Right cardiac atrium (tissue), 5 donors: ENCODE data around the gene ABLIM2. TPM values are rescaled to one million over a fixed set of nuclear protein-coding genes. Genes with fewer than 3 reads are reported as not detected.

Experiments
- ATAC-seq, 2 donors: fragments of 200-7000 bp; cut with Tn5 transposase; one replicate each; pipeline versions ENCODE4 v1.8.0 to v1.9.1; 2020; ENCODE audit warnings: moderate library complexity in 2 of 2, mild to moderate bottlenecking in 1 of 2
- DNase-seq, 3 donors: peaks; one replicate each; pipeline ENCODE4 v3.0.0-alpha.2; 2020
- H3K27ac ChIP-seq: one replicate; pipeline ENCODE4 v1.5.1; 2013; ENCODE audit warnings: mild to moderate bottlenecking, low read length, control low read depth, moderate library complexity
- H3K27me3 ChIP-seq: one replicate; pipeline ENCODE4 v1.6.1; 2013; ENCODE audit not compliant: control insufficient read depth, insufficient read depth
- H3K4me1 ChIP-seq: one replicate; pipeline ENCODE4 v1.6.1; 2013; ENCODE audit warnings: low read length; ENCODE audit not compliant: control insufficient read depth, insufficient read depth
- H3K4me3 ChIP-seq: one replicate; pipeline ENCODE4 v1.5.1; 2013; ENCODE audit warnings: low read length, control low read depth
- H3K9me3 ChIP-seq: one replicate; pipeline ENCODE4 v1.6.1; 2013; ENCODE audit warnings: low read length; ENCODE audit not compliant: control insufficient read depth
- WGBS: extraction: QIAGEN DNeasy Blood & Tissue Kit; methylation state at CpG from one replicate; pipeline ENCODE4 v1.1.7; 2013; 5-methylcytosine and 5-hydroxymethylcytosine counted together
- intact Hi-C, 4 donors: fragments of 100-400 bp; cut with DNase I; formaldehyde crosslinking; loops; one replicate each; pipeline versions ENCODE4 v1.11.0 to v1.14.0; 2022 to 2023
- polyA plus RNA-seq: library from polyadenylated mRNA; stranded (reverse); fragments of 200-250 nt; gene quantifications from one replicate; pipeline ENCODE4 v1.2.3, GENCODE V29; 2013
- total RNA-seq, 4 donors: library from RNA; stranded (reverse); fragmentation: NEBNext Ultra II Directional; extraction: Animal tissue kit (Norgen Biotek cat#: 25700); gene quantifications; one replicate each; pipeline ENCODE4 v1.2.1, GENCODE V29; 2021
- donor health status: healthy with polysubstance abuse.
- donor health status: DM: no; HTN: yes; CAD: no.
- donor health status: DM: no; HTN: no; CAD: no.
- donor health status: DM: no; HTN: yes; CAD: no; lungs with severe emphysema.
- donor health status: DM: yes; HTN: yes; CAD: no.

The ABLIM2 gene
- total and polyA plus RNA-seq, 5 donors = 4.2 to 17.4 (median 8.9) TPM

GRCh38 chr4:8200302-8200975 is 41.8 kb upstream of the ABLIM2 start:
- Histone ChIP-seq H3K4me1 (no peaks in the 10 kb centered on the region), H3K4me3 (peak overlapping the region; percentile 32), H3K9me3 (no peaks in the 10 kb centered on the region), H3K27ac (peak overlapping the region; percentile 5), H3K27me3 (no peaks in the 10 kb centered on the region)
- peak; percentile 82 to 92 (median 90) for DNase-seq
- ATAC-seq = peak; percentile 62 to 77
- 30% methylated on average over 30 of the region's 30 CpGs for WGBS
- intact Hi-C loops = no loop called here

DNA sequence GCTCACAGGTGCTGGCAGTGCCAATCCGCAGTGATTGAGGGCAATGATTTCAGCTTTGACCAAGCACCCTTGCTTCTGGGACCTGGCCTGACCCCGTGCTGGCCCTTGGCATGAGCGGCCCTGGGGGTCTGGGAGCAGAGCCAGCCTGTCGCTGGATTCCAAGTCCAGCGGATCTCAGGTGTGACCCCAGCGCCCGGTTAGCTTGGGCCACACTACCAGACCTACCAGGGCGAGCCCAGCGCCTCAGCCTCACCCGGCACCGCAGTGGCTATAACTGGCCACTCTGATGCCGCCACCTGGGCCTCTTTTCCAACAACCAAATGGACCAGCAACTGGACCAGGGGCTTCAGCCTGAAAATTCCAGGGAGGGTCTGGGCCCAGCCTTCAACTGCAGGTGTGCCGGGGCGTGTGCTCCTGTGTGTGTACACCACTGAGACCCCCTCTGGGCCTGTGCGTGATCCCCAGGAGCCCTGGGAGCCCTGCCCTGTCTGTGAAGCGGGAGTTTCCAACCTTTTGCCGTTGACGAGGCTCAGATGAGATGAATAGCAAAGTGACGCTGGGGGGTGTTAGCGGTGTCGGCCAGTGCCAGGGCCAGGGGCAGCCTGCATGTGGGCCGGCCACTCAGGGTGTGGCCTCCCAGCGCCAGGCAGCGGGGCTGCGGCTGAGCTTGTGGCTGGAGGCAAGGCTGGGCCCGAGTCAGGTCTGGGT is 41.1 kb upstream of the ABLIM2 start:
- H3K4me1 ChIP-seq = no peaks in the 10 kb centered on the region

DNA sequence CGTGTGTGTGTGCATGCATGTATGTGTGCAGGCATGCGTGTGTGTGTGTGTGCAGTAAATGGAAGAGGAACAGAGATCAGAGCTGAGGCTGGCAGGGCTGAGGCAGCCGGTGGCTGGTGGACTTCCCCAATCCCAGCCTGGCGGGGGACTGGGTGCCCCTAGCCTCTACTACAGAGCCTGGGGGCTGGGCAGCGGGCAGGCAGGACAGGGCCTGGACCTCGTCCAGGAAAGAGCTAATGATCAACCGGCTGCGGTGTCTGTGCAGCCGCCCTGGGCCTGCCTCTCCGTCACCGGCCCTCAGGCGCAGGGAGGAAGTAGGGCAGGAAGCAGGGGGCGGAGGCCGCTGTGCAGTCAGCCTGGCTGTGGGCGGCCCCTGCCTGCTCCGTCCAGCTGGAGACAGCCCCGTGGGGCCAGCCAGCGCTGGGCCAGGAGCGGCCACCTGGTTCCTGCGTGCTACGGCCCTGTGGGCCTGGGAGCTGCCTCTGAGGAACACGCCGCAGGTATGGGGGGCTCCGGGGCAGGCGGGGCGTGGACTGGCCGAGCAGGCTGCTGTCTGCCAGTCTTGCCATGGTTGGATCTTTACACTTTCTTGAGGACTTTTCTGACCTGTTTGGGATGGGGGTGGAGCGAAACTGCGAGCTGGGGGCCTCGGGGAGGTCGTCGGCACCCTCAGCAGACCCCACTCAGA is 40.4 kb upstream of the ABLIM2 start, which contains the start of gene SH3TC1:
SH3TC1 (plus strand) TSS at position 385 of the 688 bp plus-strand sequence. CDS start 5,905 bp downstream, outside the sequence.
- no peaks in the 10 kb centered on the region for H3K27me3 ChIP-seq
- peak; percentile 93 for ATAC-seq
- 27% methylated on average over 32 of the region's 32 CpGs for WGBS
- no peaks in the 10 kb centered on the region for H3K4me1 ChIP-seq
- no peaks in the 10 kb centered on the region for H3K9me3 ChIP-seq
- intact Hi-C loops = no loop called here
- peak within 1 kb of the TSS; percentile 5 for H3K27ac ChIP-seq
- H3K4me3 ChIP-seq = peak within 1 kb of the TSS; percentile 32
- peak; percentile 89 to 96 (median 95) for DNase-seq

More for the DNA sequence above, 41.1 kb upstream of the ABLIM2 start:
- Histone ChIP-seq H3K9me3 (no peaks in the 10 kb centered on the region), H3K27me3 (no peaks in the 10 kb centered on the region), H3K4me3 (peak overlapping the region; percentile 32), H3K27ac (peak overlapping the region; percentile 5)
- intact Hi-C loops = no loop called here
- ATAC-seq (peak; percentile 8 to 49), DNase-seq (peak in 2 of 3 donors; percentile 62 to 70)
- 59% methylated on average over 26 of the region's 26 CpGs for WGBS

- ATAC-seq = peak in 1 of 2 donors; percentile 0
- H3K27me3 ChIP-seq = no peaks in the 10 kb centered on the region
- H3K4me1 ChIP-seq = no peaks in the 10 kb centered on the region
- no peak overlapping the region for H3K27ac ChIP-seq
- intact Hi-C loops = no loop called here
- H3K4me3 ChIP-seq = no peak overlapping the region
- no peaks in the 10 kb centered on the region for H3K9me3 ChIP-seq
- DNase-seq = peak in 2 of 3 donors; percentile 64 to 70
- WGBS = 70% methylated on average over 17 of the region's 17 CpGs
Measured at GRCh38 chr4:8198206-8198905, 39.7 kb upstream of the ABLIM2 start.

GRCh38 chr4:8197521-8197920 is 38.9 kb upstream of the ABLIM2 start:
- no peaks in the 10 kb centered on the region for H3K4me1 ChIP-seq
- WGBS = 91% methylated on average over 13 of the region's 13 CpGs

DNA sequence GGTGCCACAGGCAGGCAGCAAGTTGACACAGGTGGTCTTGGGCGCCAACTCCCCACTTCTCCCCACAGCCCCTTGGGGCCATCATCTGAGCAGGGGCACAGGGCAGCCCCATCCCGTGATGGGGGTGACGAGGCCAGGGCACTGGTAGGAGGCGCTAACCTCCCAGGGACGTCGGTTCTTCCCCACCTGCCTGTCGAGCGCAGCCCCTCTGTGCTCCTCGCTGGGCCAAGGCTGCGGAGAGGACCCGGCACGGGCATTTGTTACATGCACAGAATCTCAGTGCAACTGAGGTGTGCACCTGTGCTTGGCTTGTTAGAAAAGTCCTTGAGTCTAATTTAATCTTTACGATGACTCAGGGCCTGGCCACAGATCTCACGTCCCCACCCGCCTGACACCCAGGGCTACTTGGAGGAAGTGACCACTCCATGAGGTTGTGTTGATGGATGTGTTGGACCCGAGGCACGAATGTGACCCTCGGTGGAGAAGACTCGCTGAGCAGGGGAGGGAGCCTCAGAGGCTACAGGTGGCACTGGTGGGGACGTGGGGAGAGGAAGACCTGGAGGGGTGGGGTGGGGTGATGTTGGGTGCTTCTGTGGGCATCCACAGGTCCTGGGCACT is 37.3 kb upstream of the ABLIM2 start:
- ATAC-seq (no peak), DNase-seq (peak in 2 of 3 donors; percentile 47 to 56)
- Histone ChIP-seq H3K27ac (no peak overlapping the region), H3K9me3 (no peaks in the 10 kb centered on the region), H3K27me3 (no peaks in the 10 kb centered on the region), H3K4me3 (no peak overlapping the region), H3K4me1 (no peaks in the 10 kb centered on the region)
- intact Hi-C loops = no loop called here
- WGBS = 70% methylated on average over 20 of the region's 20 CpGs

More at GRCh38 chr4:8197521-8197920, 38.9 kb upstream of the ABLIM2 start:
- DNase-seq (peak in 2 of 3 donors; percentile 61 to 66), ATAC-seq (no peak)
- no peak overlapping the region for H3K4me3 ChIP-seq
- H3K9me3 ChIP-seq = no peaks in the 10 kb centered on the region
- H3K27ac ChIP-seq = no peak overlapping the region
- H3K27me3 ChIP-seq = no peaks in the 10 kb centered on the region
- intact Hi-C loops = no loop called here

- ATAC-seq (no peak), DNase-seq (no peak)
- intact Hi-C loops = no loop called here
- Histone ChIP-seq H3K4me1 (no peaks in the 10 kb centered on the region), H3K4me3 (no peak overlapping the region), H3K27me3 (no peaks in the 10 kb centered on the region), H3K9me3 (no peaks in the 10 kb centered on the region), H3K27ac (no peak overlapping the region)
- 55% methylated on average over 7 of the region's 7 CpGs for WGBS
Measured at GRCh38 chr4:8195431-8195830, 36.8 kb upstream of the ABLIM2 start.

- intact Hi-C loops = no loop called here
- H3K27ac ChIP-seq = no peak overlapping the region
- ATAC-seq (no peak), DNase-seq (peak in 1 of 3 donors; percentile 20)
- no peaks in the 10 kb centered on the region for H3K9me3 ChIP-seq
- peaks cover under 1% of the 10 kb centered on the region for H3K4me1 ChIP-seq
- no peaks in the 10 kb centered on the region for H3K27me3 ChIP-seq
- WGBS = 74% methylated on average over 19 of the region's 19 CpGs
- H3K4me3 ChIP-seq = no peak overlapping the region
Measured at GRCh38 chr4:8194306-8195242, 36.0 kb upstream of the ABLIM2 start.

- H3K4me3 ChIP-seq = no peak overlapping the region
- intact Hi-C loops = no loop called here
- H3K9me3 ChIP-seq = no peaks in the 10 kb centered on the region
- DNase-seq (peak in 2 of 3 donors; percentile 74 to 76), ATAC-seq (no peak)
- no peak overlapping the region for H3K27ac ChIP-seq
- no peaks in the 10 kb centered on the region for H3K27me3 ChIP-seq
- peaks cover 6% of the 10 kb centered on the region for H3K4me1 ChIP-seq
- 55% methylated on average over 18 of the region's 18 CpGs for WGBS
Measured at GRCh38 chr4:8192748-8193738, 34.4 kb upstream of the ABLIM2 start.
